ENCODE results near the gene NTNG1. TPM values are rescaled to one million over a fixed set of nuclear protein-coding genes. Genes with fewer than 3 reads are reported as not detected.

Gene NTNG1
- total and polyA plus RNA-seq, 2 of the 13 experiments (the other 11 are each of a cell fraction or from before 2014, with no cell fraction given): not detected

DNA sequence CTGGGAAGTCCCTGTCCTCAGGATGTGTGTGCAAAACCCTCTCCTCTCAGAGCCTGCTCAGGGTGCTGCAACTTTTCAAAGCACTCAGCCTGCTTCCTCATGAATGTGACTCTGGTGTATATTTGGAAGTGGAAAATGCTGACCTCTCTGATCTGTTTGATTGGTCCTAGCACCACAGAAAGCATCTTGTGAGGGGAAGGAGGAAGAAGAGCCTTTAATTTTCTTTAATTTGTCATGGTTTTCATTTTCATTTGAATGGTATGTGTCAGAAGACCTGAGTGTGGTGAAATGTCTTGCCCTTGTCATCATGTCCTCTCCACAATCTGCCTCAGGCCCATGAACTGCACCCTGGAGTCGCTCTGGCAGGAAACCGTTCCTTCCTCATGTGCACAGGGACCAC lies 383.5 kb downstream of the NTNG1 start (continued):
- TF ChIP-seq, protein P1, sequence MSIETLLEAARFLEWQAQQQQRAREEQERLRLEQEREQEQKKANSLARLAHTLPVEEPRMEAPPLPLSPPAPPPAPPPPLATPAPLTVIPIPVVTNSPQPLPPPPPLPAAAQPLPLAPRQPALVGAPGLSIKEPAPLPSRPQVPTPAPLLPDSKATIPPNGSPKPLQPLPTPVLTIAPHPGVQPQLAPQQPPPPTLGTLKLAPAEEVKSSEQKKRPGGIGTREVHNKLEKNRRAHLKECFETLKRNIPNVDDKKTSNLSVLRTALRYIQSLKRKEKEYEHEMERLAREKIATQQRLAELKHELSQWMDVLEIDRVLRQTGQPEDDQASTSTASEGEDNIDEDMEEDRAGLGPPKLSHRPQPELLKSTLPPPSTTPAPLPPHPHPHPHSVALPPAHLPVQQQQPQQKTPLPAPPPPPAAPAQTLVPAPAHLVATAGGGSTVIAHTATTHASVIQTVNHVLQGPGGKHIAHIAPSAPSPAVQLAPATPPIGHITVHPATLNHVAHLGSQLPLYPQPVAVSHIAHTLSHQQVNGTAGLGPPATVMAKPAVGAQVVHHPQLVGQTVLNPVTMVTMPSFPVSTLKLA (IDR thresholded peaks at IDR 0.05): no peak
- TF ChIP-seq ZNF782 (CRISPR knock-in tag; IDR thresholded peaks at IDR 0.05; ENCODE audit: borderline replicate concordance): no peak
- TF ChIP-seq JARID2 (CRISPR knock-in tag; IDR thresholded peaks at IDR 0.05; ENCODE audit: insufficient replicate concordance): no peak
- no peak for TF ChIP-seq RBM22 (optimal IDR thresholded peaks at IDR 0.05; ENCODE audit: low read length)
- TF ChIP-seq MATR3 (CRISPR knock-in tag; IDR thresholded peaks at IDR 0.05): no peak

DNA sequence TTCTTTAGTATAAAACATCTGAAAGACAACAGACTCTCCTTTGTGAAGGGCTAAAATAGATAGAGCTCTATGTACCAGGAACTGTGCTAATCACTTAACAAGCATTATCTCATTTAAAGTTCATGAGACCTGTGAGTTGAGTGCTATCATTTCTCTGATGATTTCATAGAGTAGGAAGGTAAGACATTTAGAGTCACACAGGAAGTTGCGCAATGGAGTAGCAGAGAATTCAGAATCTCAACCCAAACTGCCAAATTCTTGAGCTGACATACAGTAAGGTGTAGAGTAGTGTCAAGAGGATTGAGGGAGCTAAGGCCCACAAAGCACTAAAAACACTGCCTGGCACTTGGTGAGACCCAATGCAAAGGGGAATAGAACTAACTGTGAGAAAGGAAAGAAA lies 384.3 kb downstream of the NTNG1 start:
- CTCF ChIA-PET (ENCODE audit: low intra/inter-chr PET ratio, low total read pairs): no interaction called here
- BruUV-seq (replicated peaks): no TSS peak
- no peak for FAIRE-seq
- TF ChIP-seq, protein P2, sequence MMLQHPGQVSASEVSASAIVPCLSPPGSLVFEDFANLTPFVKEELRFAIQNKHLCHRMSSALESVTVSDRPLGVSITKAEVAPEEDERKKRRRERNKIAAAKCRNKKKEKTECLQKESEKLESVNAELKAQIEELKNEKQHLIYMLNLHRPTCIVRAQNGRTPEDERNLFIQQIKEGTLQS (CRISPR knock-in tag; IDR thresholded peaks at IDR 0.05): no peak
- TF ChIP-seq, protein P3, sequence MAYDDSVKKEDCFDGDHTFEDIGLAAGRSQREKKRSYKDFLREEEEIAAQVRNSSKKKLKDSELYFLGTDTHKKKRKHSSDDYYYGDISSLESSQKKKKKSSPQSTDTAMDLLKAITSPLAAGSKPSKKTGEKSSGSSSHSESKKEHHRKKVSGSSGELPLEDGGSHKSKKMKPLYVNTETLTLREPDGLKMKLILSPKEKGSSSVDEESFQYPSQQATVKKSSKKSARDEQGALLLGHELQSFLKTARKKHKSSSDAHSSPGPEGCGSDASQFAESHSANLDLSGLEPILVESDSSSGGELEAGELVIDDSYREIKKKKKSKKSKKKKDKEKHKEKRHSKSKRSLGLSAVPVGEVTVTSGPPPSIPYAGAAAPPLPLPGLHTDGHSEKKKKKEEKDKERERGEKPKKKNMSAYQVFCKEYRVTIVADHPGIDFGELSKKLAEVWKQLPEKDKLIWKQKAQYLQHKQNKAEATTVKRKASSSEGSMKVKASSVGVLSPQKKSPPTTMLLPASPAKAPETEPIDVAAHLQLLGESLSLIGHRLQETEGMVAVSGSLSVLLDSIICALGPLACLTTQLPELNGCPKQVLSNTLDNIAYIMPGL (CRISPR knock-in tag; IDR thresholded peaks at IDR 0.05; ENCODE audit: borderline replicate concordance in 1 of 2, low read depth in 1 of 2): no peak
- TF ChIP-seq GABPB1 (CRISPR knock-in tag; IDR thresholded peaks at IDR 0.05) (peak; percentile 30; the same call in 1 of the 2 replicates), TEAD2 (CRISPR knock-in tag; IDR thresholded peaks at IDR 0.05) (no peak), HMG20A (CRISPR knock-in tag; IDR thresholded peaks at IDR 0.05; ENCODE audit: borderline replicate concordance) (no peak), ZNF10 (CRISPR knock-in tag; IDR thresholded peaks at IDR 0.05; ENCODE audit: borderline replicate concordance, low read depth) (no peak), EHMT2 (IDR thresholded peaks at IDR 0.05; ENCODE audit: borderline replicate concordance, low read depth, low read length) (0 out of 2 replicates have a peak, but pooled peaks have one; percentile 27), RAD21 (CRISPR knock-in tag; IDR thresholded peaks at IDR 0.05) (no peak)
- TF ChIP-seq, protein P4, sequence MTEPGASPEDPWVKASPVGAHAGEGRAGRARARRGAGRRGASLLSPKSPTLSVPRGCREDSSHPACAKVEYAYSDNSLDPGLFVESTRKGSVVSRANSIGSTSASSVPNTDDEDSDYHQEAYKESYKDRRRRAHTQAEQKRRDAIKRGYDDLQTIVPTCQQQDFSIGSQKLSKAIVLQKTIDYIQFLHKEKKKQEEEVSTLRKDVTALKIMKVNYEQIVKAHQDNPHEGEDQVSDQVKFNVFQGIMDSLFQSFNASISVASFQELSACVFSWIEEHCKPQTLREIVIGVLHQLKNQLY (CRISPR knock-in tag; IDR thresholded peaks at IDR 0.05): no peak
- TF ChIP-seq, protein P5, sequence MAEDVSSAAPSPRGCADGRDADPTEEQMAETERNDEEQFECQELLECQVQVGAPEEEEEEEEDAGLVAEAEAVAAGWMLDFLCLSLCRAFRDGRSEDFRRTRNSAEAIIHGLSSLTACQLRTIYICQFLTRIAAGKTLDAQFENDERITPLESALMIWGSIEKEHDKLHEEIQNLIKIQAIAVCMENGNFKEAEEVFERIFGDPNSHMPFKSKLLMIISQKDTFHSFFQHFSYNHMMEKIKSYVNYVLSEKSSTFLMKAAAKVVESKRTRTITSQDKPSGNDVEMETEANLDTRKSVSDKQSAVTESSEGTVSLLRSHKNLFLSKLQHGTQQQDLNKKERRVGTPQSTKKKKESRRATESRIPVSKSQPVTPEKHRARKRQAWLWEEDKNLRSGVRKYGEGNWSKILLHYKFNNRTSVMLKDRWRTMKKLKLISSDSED (CRISPR knock-in tag; IDR thresholded peaks at IDR 0.05): no peak
- TF ChIP-seq, protein P6, sequence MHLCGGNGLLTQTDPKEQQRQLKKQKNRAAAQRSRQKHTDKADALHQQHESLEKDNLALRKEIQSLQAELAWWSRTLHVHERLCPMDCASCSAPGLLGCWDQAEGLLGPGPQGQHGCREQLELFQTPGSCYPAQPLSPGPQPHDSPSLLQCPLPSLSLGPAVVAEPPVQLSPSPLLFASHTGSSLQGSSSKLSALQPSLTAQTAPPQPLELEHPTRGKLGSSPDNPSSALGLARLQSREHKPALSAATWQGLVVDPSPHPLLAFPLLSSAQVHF (CRISPR knock-in tag; IDR thresholded peaks at IDR 0.05): no peak

More for the DNA sequence above, 384.3 kb downstream of the NTNG1 start:
- in situ Hi-C loops (cut with HindIII; ENCODE audit: extremely low pct_ligation_motif_present, low pct_unique_long_range_greater_than_20kb): loop anchor here (5.0 kb wide), 1 partner anchor 93 kb away; no protein-coding TSS in a partner anchor
- H3K9me3 ChIP-seq (ENCODE audit: low read length): no peaks in the 10 kb centered on the region
- no peak overlapping the region for H2AFZ ChIP-seq (ENCODE audit: low read length)
- peak overlapping the region; percentile 21 for H3K27ac ChIP-seq (ENCODE audit: extremely low read length, insufficient read depth, low read length)
- H3K4me1 ChIP-seq (ENCODE audit: insufficient read depth, low read length): peaks cover 67% of the 10 kb centered on the region
- peak; percentile 36 for DNase-seq (ENCODE audit: low spot score)
- ATAC-seq: no peak
- H3K4me3 ChIP-seq (replicated peaks in 1 of 3; ENCODE audit: insufficient read depth in 1 of 3, low read depth in 2 of 3, low read length in 3 of 3): no peak overlapping the region
- H3K4me2 ChIP-seq (ENCODE audit: low read depth, low read length): no peak overlapping the region
- POLR2A ChIA-PET: interaction anchor here (1.4 kb wide), 1 partner anchor 158 kb away, joined by 4 read pairs; no protein-coding TSS in a partner anchor
- H3K27me3 ChIP-seq (ENCODE audit: control insufficient read depth in 1 of 2, insufficient read depth in 2 of 2, low read length in 2 of 2): no peaks in the 10 kb centered on the region
- H3K9ac ChIP-seq (ENCODE audit: insufficient read depth, low read depth, low read length): no peak overlapping the region
- intact Hi-C loops (cut with micrococcal nuclease; ENCODE audit: unreplicated experiment): loop anchor here (5.0 kb wide), 1 partner anchor 72 kb away; no protein-coding TSS in a partner anchor
- 100% methylated on average over 1 of the region's 1 CpG for WGBS (ENCODE audit: low lambda C conversion rate)
- no peaks in the 10 kb centered on the region for H3K79me2 ChIP-seq (ENCODE audit: insufficient read depth, low read length)
- no peaks in the 10 kb centered on the region for H3K36me3 ChIP-seq (replicated peaks in 1 of 2; ENCODE audit: control insufficient read depth in 1 of 2, insufficient read depth in 2 of 2, low read length in 2 of 2)
- no peaks in the 10 kb centered on the region for H4K20me1 ChIP-seq (ENCODE audit: insufficient read depth, low read length)
